GM18867 (cell line): ENCODE data around the gene JMJD8.
A peak's percentile ranks its signal among the peaks of the same experiment; 100 is the strongest.
"Not testable (repeated sequence)": the region's sequence is repeated elsewhere in the genome, so short reads cannot be mapped to it uniquely, and the experiment has no call there.

ENCODE experiments used
- ATAC-seq: cut with Tn5 transposase; IDR thresholded peaks from one replicate; pipeline ENCODE4 v1.9.1; 2021; ENCODE audit warnings: mild to moderate bottlenecking, moderate library complexity; ENCODE audit not compliant: unreplicated experiment

Gene JMJD8

GRCh38 chr16:722835-723633 lies 38.9 kb upstream of the JMJD8 start:
- no peak for ATAC-seq

GRCh38 chr16:721765-722540 lies 37.8 kb upstream of the JMJD8 start:
- ATAC-seq = no peak

GRCh38 chr16:720990-721764 lies 37.0 kb upstream of the JMJD8 start, which contains the start of gene ANTKMT:
TSS of gene ANTKMT (plus strand) at chr16:721146. CDS start at chr16:721275, 129 bp downstream.
- peak; percentile 72 for ATAC-seq

GRCh38 chr16:720447-720989 lies 36.4 kb upstream of the JMJD8 start:
- ATAC-seq = no peak

GRCh38 chr16:719815-720446 lies 35.8 kb upstream of the JMJD8 start:
- ATAC-seq = no peak

- no peak for ATAC-seq
Measured at GRCh38 chr16:718922-719321, 34.8 kb upstream of the JMJD8 start.

GRCh38 chr16:718389-718788 lies 34.3 kb upstream of the JMJD8 start:
- no peak for ATAC-seq

- no peak for ATAC-seq
Measured at GRCh38 chr16:717450-718245, 33.5 kb upstream of the JMJD8 start.

GRCh38 chr16:716768-717325 lies 32.7 kb upstream of the JMJD8 start:
- no peak for ATAC-seq

GRCh38 chr16:716200-716568 lies 32.0 kb upstream of the JMJD8 start:
- ATAC-seq = no peak

GRCh38 chr16:715477-716199 lies 31.5 kb upstream of the JMJD8 start:
- peak; percentile 6 for ATAC-seq

- peak; percentile 71 for ATAC-seq
Measured at GRCh38 chr16:714558-715476, 30.7 kb upstream of the JMJD8 start, which contains the start of gene METRN. TSS of gene METRN (plus strand) at chr16:715118. CDS start at chr16:715290, 172 bp downstream.

GRCh38 chr16:714079-714478 lies 29.9 kb upstream of the JMJD8 start:
- ATAC-seq = no peak

- ATAC-seq = not testable (repeated sequence)
Measured at GRCh38 chr16:712740-713250, 28.7 kb upstream of the JMJD8 start.

GRCh38 chr16:711548-712320 lies 27.6 kb upstream of the JMJD8 start:
- no peak for ATAC-seq

GRCh38 chr16:711084-711483 lies 26.9 kb upstream of the JMJD8 start:
- ATAC-seq = no peak
